Upper lobe of right lung (tissue), 1 donor: ENCODE results near the gene EYS. TPM values are rescaled to one million over a fixed set of nuclear protein-coding genes. Genes with fewer than 3 reads are reported as not detected.
"Not testable (repeated sequence)": the region's sequence is repeated elsewhere in the genome, so short reads cannot be mapped to it uniquely, and the experiment has no call there.

ENCODE experiments used
- ATAC-seq: fragments of 200-7000 bp; cut with Tn5 transposase; one replicate; pipeline ENCODE4 v1.9.1; 2020; ENCODE audit warnings: mild to moderate bottlenecking, moderate library complexity
- DNase-seq: peaks from one replicate; pipeline ENCODE4 v3.0.0-alpha.2; 2020
- H3K27ac ChIP-seq: fragments of 200-600 bp; one replicate; pipeline ENCODE4 v1.8.0; 2022
- H3K27me3 ChIP-seq: fragments of 200-600 bp; one replicate; pipeline ENCODE4 v1.8.0; 2022; ENCODE audit warnings: mild to moderate bottlenecking
- H3K36me3 ChIP-seq: fragments of 200-600 bp; one replicate; pipeline ENCODE4 v1.8.0; 2022
- H3K4me1 ChIP-seq: fragments of 200-600 bp; one replicate; pipeline ENCODE4 v1.8.0; 2022
- H3K4me3 ChIP-seq: fragments of 200-600 bp; one replicate; pipeline ENCODE4 v1.8.0; 2022; ENCODE audit warnings: mild to moderate bottlenecking
- H3K9me3 ChIP-seq: fragments of 200-600 bp; one replicate; pipeline ENCODE4 v1.8.0; 2022
- intact Hi-C: fragments of 100-400 bp; cut with DNase I; formaldehyde crosslinking; loops from one replicate; pipeline ENCODE4 v1.11.0; 2022
- total RNA-seq: library from RNA; stranded (reverse); fragmentation: NEBNext Ultra II Directional; extraction: Animal tissue kit (Norgen Biotek cat#: 25700); gene quantifications from one replicate; pipeline ENCODE4 v1.2.1, GENCODE V29; 2021
- TF ChIP-seq, protein P1 (sequence below): fragments of 200-600 bp; IDR thresholded peaks from one replicate; pipeline ENCODE4 v1.8.0; 2022; ENCODE audit warnings: antibody characterized with exemption
- donor health status: DM: no; HTN: yes; CAD: no; lungs with severe emphysema.

EYS gene
- total RNA-seq, 1 donor from 2014 or later: not detected

DNA sequence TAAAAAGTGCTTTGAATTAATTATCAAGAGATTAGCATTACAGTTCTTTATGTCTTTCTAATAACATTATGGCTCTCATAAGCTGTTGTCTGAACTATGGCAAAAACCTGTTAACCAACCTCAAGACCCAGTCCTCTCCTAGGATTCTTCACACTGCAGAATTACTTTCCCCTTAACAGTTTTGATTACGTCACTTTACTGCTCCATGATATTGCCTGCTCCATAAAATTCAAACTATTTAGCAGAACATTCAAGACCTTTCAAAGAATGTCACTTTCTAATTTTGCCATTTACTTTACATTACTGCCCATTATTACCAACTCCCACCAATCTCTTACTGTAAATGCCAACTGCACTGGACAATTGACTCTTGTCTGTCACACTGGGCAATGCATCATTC lies 1227.9 kb downstream of the EYS start:
- no peaks in the 10 kb centered on the region for H3K27me3 ChIP-seq
- no peak overlapping the region for H3K27ac ChIP-seq
- no peaks in the 10 kb centered on the region for H3K4me1 ChIP-seq
- ATAC-seq: no peak
- no peak overlapping the region for H3K4me3 ChIP-seq
- H3K36me3 ChIP-seq: no peaks in the 10 kb centered on the region
- TF ChIP-seq, protein P1, sequence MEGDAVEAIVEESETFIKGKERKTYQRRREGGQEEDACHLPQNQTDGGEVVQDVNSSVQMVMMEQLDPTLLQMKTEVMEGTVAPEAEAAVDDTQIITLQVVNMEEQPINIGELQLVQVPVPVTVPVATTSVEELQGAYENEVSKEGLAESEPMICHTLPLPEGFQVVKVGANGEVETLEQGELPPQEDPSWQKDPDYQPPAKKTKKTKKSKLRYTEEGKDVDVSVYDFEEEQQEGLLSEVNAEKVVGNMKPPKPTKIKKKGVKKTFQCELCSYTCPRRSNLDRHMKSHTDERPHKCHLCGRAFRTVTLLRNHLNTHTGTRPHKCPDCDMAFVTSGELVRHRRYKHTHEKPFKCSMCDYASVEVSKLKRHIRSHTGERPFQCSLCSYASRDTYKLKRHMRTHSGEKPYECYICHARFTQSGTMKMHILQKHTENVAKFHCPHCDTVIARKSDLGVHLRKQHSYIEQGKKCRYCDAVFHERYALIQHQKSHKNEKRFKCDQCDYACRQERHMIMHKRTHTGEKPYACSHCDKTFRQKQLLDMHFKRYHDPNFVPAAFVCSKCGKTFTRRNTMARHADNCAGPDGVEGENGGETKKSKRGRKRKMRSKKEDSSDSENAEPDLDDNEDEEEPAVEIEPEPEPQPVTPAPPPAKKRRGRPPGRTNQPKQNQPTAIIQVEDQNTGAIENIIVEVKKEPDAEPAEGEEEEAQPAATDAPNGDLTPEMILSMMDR: no peak
- intact Hi-C loops: no loop called here
- DNase-seq: no peak
- no peaks in the 10 kb centered on the region for H3K9me3 ChIP-seq

DNA sequence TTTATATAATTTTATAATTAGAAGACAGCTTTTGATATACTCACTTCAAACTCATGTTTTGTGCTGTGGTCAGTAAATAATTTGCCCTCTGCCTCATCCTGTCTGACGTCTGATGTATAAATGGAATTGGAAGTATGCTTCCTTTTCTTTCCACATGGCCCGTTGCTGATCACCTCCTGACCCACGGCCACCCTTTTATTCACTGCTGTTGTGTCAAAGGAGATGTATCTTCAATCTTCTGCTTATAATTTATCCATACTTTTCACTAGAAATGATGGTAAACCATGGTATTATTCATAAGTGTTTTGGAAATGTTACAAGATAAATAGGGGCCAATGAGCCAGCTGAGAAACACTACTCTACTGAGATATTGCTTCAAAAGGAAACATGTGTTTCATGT lies 1229.6 kb downstream of the EYS start:
- H3K4me3 ChIP-seq: no peak overlapping the region
- TF ChIP-seq, protein P1: no peak
- no peak overlapping the region for H3K27ac ChIP-seq
- H3K4me1 ChIP-seq: no peaks in the 10 kb centered on the region
- H3K27me3 ChIP-seq: no peaks in the 10 kb centered on the region
- no peak for ATAC-seq
- no peaks in the 10 kb centered on the region for H3K36me3 ChIP-seq
- intact Hi-C loops: no loop called here
- DNase-seq: no peak
- H3K9me3 ChIP-seq: no peaks in the 10 kb centered on the region

DNA sequence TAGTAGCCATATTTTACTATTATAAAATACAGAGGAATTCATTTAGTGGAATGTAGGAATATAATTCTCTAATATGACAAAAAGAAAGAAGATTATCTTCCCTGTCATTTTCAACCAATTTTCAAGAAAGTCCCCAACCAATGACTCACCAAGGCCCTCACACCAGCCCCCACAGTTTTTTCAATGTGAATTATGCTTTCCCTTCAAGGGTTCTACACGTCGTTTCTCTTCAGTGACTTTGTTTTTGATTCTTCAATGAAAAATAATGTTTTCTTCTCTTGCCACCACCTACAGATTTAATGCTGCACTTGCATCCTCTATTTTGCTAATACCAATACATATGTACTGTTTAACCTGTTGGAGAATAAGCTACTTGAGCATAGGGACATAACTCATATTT lies 1230.1 kb downstream of the EYS start:
- intact Hi-C loops: no loop called here
- TF ChIP-seq, protein P1: no peak
- no peak for DNase-seq
- H3K27me3 ChIP-seq: no peaks in the 10 kb centered on the region
- no peaks in the 10 kb centered on the region for H3K36me3 ChIP-seq
- no peak overlapping the region for H3K27ac ChIP-seq
- no peaks in the 10 kb centered on the region for H3K9me3 ChIP-seq
- H3K4me1 ChIP-seq: no peaks in the 10 kb centered on the region
- ATAC-seq: no peak
- H3K4me3 ChIP-seq: no peak overlapping the region

DNA sequence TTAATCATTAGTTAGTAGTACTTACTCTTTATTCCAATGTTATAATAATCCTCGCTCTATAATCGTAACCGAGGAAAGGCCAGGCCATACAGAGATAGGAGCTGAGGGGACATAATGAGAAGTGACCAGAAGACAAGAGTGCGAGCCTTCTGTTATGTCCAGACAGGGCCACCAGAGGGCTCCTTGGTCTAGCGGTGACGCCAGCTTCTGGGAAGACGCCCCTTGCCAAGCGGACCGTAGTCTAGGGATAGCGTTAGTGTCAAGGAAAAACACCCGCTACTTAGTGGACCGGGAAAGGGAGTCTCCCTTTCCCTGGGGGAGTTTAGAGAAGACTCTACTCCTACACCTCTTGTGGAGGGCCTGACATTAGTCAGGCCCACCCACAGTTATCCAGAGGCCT lies 1237.6 kb downstream of the EYS start:
- H3K9me3 ChIP-seq, H3K27ac ChIP-seq, H3K4me1 ChIP-seq, ATAC-seq, DNase-seq, H3K4me3 ChIP-seq, H3K27me3 ChIP-seq, intact Hi-C loops, H3K36me3 ChIP-seq: not testable (repeated sequence)
- TF ChIP-seq, protein P1: peak; percentile 22

DNA sequence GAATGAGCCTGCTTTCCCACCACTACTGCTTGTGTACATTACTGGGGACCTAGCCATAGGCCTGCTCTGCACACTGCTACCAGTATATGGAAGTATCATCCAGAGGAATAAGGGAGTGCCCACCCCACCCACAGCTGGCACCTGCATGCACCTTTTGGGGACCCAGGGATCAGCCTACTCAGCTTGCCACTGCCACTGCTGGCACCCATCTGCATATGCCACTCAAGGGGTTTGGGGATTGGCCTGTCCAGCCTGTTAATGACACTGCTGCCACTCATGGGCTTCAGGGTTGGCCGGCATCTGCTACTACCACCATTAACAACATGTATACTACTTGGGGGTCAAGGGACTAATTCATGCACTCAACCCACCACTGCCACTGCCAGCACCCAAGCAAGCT lies 1239.4 kb downstream of the EYS start:
- no peaks in the 10 kb centered on the region for H3K36me3 ChIP-seq
- H3K27ac ChIP-seq: no peak overlapping the region
- intact Hi-C loops: no loop called here
- TF ChIP-seq, protein P1: no peak
- H3K4me1 ChIP-seq: no peaks in the 10 kb centered on the region
- no peaks in the 10 kb centered on the region for H3K9me3 ChIP-seq
- no peak overlapping the region for H3K4me3 ChIP-seq
- DNase-seq: no peak
- ATAC-seq: peak; percentile 23
- no peaks in the 10 kb centered on the region for H3K27me3 ChIP-seq

DNA sequence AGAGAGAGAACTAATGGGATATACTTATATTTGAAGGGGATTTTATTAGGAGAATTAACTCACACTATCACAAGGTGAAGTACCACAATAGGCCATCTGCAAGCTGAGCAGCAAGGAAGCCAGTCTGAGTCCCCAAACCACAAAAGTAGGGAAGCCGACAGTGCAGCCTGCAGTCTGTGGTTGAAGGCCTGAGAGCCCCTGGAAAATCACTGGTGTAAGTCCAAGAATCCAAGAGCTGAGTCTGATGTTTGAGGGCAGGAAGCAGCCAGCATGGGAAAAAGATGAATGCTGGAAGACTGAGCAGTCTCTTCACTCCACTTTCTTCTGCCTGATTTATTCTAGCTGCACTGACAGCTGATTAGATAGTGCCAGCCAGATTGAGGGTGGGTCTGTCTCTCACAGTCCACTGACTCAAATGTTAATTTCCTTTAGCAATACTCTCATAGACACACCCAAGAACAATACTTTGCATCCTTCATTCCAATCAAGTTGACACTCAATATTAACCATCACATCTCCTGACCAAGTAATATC lies 1247.5 kb downstream of the EYS start:
- Histone ChIP-seq H3K4me3 (no peak overlapping the region), H3K27me3 (no peaks in the 10 kb centered on the region), H3K27ac (no peak overlapping the region), H3K36me3 (no peaks in the 10 kb centered on the region), H3K9me3 (no peaks in the 10 kb centered on the region), H3K4me1 (no peaks in the 10 kb centered on the region)
- TF ChIP-seq, protein P1: no peak
- ATAC-seq: no peak
- no peak for DNase-seq
- intact Hi-C loops: no loop called here

DNA sequence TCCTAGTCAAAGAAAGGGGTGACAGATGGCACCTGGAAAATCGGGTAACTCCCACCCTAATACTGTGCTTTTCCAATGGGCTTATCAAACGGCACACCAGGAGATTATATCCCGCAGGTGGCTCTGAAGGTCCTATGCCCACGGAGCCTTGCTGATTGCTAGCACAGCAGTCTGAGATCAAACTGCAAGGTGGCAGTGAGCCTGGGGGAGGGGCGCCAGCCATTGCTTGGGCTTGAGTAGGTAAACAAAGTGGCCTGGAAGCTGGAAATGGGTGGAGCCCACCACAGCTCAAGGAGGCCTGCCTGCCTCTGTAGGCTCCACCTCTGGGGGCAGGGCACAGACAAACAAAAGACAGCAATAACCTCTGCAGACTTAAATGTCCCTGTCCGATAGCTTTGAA lies 1258.9 kb downstream of the EYS start:
- H3K4me1 ChIP-seq, DNase-seq, H3K36me3 ChIP-seq, intact Hi-C loops, H3K9me3 ChIP-seq, ATAC-seq, H3K4me3 ChIP-seq, H3K27me3 ChIP-seq, H3K27ac ChIP-seq: not testable (repeated sequence)
